Measurements from ENCODE around the gene KRT36. TPM values are rescaled to one million over a fixed set of nuclear protein-coding genes. Genes with fewer than 3 reads are reported as not detected.

The KRT36 gene
- polyA plus RNA-seq, 1 donor (not counting 4 experiments of a cell fraction or from before 2014, with no cell fraction given): not detected

DNA sequence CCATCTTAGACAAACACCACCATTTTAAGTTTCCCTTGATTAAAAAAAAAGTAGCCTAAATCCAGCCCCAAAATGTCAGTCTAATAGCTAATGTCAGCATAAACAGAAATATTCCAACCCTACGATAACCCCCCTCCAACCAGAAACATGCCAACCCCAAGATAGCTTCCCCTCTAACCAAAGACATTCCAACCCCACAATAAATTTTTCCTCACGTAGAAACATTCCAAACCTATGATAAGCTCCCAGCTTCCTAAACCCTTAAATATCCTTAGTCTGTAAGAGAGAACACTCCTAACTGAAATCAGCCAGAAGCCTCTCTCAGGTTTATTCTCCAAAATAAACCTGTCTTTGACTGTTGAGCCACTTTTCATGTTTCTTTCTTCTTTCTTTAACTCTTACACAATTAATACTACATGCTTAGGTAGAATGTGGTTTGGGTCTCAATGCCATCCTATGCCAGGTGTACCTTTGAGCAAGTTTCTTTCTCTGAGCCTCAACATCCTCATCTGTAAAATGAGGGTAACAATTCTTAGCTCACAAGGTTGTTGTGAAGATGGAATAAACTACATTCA lies 38.5 kb downstream of the KRT36 start:
- DNase-seq (ENCODE audit: low read depth, low spot score): no peak
- FAIRE-seq: no peak
- dilution Hi-C loops (cut with MboI; ENCODE audit: extremely low pct_ligation_motif_present, low sequenced_read_pairs): no loop called here

DNA sequence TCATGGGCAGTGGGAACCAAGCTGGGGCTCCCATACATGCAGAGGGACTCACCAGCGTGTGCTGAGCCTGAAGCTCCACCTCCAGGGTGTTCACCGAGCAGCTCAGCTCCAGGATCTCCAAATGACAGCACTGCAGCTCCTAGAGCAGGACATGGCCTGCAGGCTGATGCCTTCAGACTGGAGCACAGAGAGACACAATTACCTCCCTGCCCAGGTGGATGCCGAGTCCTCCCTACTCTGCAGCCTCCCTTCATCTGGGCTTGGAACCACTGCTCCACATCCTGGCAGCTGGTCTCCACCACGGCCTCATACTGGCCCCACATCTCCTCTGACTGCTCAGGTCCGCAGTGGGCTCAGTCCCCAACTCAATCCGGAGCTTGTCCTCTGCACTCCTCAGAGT lies 40.7 kb downstream of the KRT36 start:
- no peaks in the 10 kb centered on the region for H4K20me1 ChIP-seq (ENCODE audit: control insufficient read depth, extremely low read depth, insufficient read depth, low read length)
- no peak overlapping the region for H3K4me3 ChIP-seq (ENCODE audit: control insufficient read depth in 2 of 3, extremely low read depth in 1 of 3, insufficient read depth in 2 of 3, low read depth in 1 of 3, low read length in 3 of 3)
- no peaks in the 10 kb centered on the region for H3K9me1 ChIP-seq (ENCODE audit: control insufficient read depth, extremely low read depth, insufficient read depth, low read length)
- TF ChIP-seq EZH2 (IDR thresholded peaks at IDR 0.05; ENCODE audit: low read length): no peak
- TF ChIP-seq, protein P1, sequence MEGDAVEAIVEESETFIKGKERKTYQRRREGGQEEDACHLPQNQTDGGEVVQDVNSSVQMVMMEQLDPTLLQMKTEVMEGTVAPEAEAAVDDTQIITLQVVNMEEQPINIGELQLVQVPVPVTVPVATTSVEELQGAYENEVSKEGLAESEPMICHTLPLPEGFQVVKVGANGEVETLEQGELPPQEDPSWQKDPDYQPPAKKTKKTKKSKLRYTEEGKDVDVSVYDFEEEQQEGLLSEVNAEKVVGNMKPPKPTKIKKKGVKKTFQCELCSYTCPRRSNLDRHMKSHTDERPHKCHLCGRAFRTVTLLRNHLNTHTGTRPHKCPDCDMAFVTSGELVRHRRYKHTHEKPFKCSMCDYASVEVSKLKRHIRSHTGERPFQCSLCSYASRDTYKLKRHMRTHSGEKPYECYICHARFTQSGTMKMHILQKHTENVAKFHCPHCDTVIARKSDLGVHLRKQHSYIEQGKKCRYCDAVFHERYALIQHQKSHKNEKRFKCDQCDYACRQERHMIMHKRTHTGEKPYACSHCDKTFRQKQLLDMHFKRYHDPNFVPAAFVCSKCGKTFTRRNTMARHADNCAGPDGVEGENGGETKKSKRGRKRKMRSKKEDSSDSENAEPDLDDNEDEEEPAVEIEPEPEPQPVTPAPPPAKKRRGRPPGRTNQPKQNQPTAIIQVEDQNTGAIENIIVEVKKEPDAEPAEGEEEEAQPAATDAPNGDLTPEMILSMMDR (optimal IDR thresholded peaks at IDR 0.05 in 1 of 3, IDR thresholded peaks at IDR 0.05 in 1 of 3, conservative IDR thresholded peaks at IDR 0.05 in 1 of 3; ENCODE audit: extremely low read depth in 1 of 3, insufficient read depth in 2 of 3, low read length in 3 of 3): no peak
- no peaks in the 10 kb centered on the region for H3K36me3 ChIP-seq (ENCODE audit: control insufficient read depth in 2 of 2, extremely low read depth in 1 of 2, insufficient read depth in 2 of 2, low read length in 2 of 2)
- FAIRE-seq: no peak
- no peaks in the 10 kb centered on the region for H3K79me2 ChIP-seq (ENCODE audit: control insufficient read depth, insufficient read depth, low read length)
- no peaks in the 10 kb centered on the region for H3K9me3 ChIP-seq (ENCODE audit: control insufficient read depth, low read depth, low read length)
- H2AFZ ChIP-seq (ENCODE audit: control insufficient read depth, low read length): no peak overlapping the region
- H3K9ac ChIP-seq (ENCODE audit: control insufficient read depth, extremely low read depth, insufficient read depth, low read length): no peak overlapping the region
- H3K27ac ChIP-seq (ENCODE audit: control insufficient read depth, insufficient read depth, low read length): no peak overlapping the region
- peaks cover 11% of the 10 kb centered on the region for H3K4me1 ChIP-seq (ENCODE audit: control insufficient read depth, extremely low read depth, insufficient read depth, low read length)
- no peak for DNase-seq (ENCODE audit: low read depth, low spot score)
- dilution Hi-C loops (cut with MboI; ENCODE audit: extremely low pct_ligation_motif_present, low sequenced_read_pairs): no loop called here
- no peaks in the 10 kb centered on the region for H3K27me3 ChIP-seq (ENCODE audit: control insufficient read depth, extremely low read depth, insufficient read depth, low read length)
- H3K4me2 ChIP-seq (ENCODE audit: control insufficient read depth, extremely low read depth, insufficient read depth, low read depth, low read length): no peak overlapping the region

More for the DNA sequence above, 38.5 kb downstream of the KRT36 start:
- no peak overlapping the region for H3K4me2 ChIP-seq (ENCODE audit: control insufficient read depth, extremely low read depth, insufficient read depth, low read depth, low read length)
- TF ChIP-seq, protein P1 (optimal IDR thresholded peaks at IDR 0.05 in 1 of 3, IDR thresholded peaks at IDR 0.05 in 1 of 3, conservative IDR thresholded peaks at IDR 0.05 in 1 of 3; ENCODE audit: extremely low read depth in 1 of 3, insufficient read depth in 2 of 3, low read length in 3 of 3): no peak
- TF ChIP-seq EZH2 (IDR thresholded peaks at IDR 0.05; ENCODE audit: low read length): no peak
- H3K27ac ChIP-seq (ENCODE audit: control insufficient read depth, insufficient read depth, low read length): no peak overlapping the region
- H2AFZ ChIP-seq (ENCODE audit: control insufficient read depth, low read length): no peak overlapping the region
- H3K4me3 ChIP-seq (ENCODE audit: control insufficient read depth in 2 of 3, extremely low read depth in 1 of 3, insufficient read depth in 2 of 3, low read depth in 1 of 3, low read length in 3 of 3): no peak overlapping the region
- no peaks in the 10 kb centered on the region for H3K79me2 ChIP-seq (ENCODE audit: control insufficient read depth, insufficient read depth, low read length)
- no peaks in the 10 kb centered on the region for H3K9me1 ChIP-seq (ENCODE audit: control insufficient read depth, extremely low read depth, insufficient read depth, low read length)
- H3K4me1 ChIP-seq (ENCODE audit: control insufficient read depth, extremely low read depth, insufficient read depth, low read length): peaks cover 14% of the 10 kb centered on the region
- no peaks in the 10 kb centered on the region for H3K36me3 ChIP-seq (ENCODE audit: control insufficient read depth in 2 of 2, extremely low read depth in 1 of 2, insufficient read depth in 2 of 2, low read length in 2 of 2)
- H3K9ac ChIP-seq (ENCODE audit: control insufficient read depth, extremely low read depth, insufficient read depth, low read length): no peak overlapping the region
- no peaks in the 10 kb centered on the region for H3K27me3 ChIP-seq (ENCODE audit: control insufficient read depth, extremely low read depth, insufficient read depth, low read length)
- no peaks in the 10 kb centered on the region for H4K20me1 ChIP-seq (ENCODE audit: control insufficient read depth, extremely low read depth, insufficient read depth, low read length)
- no peaks in the 10 kb centered on the region for H3K9me3 ChIP-seq (ENCODE audit: control insufficient read depth, low read depth, low read length)
